CD1c-positive myeloid dendritic cell (primary cell): Measurements from ENCODE around the gene SH3D19.

Experiments used
- DNase-seq: peaks from one replicate; pipeline ENCODE4 v3.0.0-alpha.2; 2016; ENCODE audit errors: extremely low spot score

The SH3D19 gene

GRCh38 chr4:151231915-151232595 lies 93.3 kb downstream of the SH3D19 start:
- no peak for DNase-seq

- no peak for DNase-seq
These were observed 97.0 kb downstream of the SH3D19 start for GRCh38 chr4:151228189-151229119.

- no peak for DNase-seq
These were observed 97.7 kb downstream of the SH3D19 start for GRCh38 chr4:151227731-151228130.

DNA sequence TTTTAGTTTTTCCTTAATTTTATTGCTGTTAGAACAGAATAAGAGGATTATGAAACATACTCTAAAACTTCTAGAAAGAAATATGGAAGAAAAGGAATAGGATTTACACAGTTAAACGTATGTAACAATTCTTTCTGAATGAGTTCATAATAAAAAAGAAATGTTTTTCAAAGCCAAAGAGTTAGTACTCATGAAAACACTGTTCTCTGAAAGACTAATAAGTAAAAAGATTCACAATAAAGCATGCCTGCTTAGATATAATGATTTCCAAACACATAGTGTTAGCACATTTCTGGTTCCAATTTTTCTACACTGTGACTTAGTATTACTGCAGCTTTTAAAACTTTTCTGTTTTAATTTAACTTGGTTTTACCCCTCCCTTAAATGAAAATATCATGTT lies 98.2 kb downstream of the SH3D19 start:
- no peak for DNase-seq

DNA sequence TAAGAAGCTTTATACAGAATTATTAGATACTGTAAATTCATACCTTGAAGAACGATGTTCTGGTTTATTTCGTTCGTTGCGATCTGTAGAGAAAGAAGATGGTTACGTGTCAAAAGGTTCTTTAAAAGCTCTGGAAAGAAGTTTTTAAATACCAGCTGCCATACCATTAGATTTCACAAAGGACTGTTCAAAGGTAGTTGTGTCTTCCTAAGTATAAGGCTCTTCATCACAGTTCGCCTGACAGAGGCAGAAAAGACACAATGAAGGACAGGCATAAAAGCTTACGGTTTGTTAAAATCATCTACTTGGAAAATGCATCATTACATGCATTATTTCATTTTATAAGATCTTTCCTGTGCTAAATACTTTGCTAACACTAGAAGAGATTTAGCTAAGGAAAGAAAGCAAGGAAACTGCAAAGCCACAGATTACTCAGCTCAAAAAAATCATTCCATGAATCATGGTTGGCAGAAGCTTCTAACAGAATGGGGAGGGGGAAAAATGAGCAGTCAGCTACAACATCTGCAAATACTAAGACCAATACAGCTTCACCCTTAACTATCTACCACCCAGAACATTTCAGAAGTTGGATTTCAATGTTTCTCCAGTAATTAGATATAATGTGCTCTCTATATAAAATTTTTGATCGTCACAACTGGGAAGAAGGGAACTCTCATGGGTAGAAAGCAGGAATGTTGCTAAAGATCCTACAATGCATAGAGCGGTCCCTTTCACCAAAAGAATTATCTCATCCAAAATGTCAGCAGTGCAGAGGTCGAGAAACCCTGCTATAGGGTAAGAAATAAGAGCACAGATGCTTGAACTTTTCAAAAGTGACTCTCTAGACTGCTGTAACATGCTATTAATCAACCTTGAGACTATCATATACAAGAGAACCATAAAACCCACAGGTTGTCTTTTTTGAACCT lies 99.1 kb downstream of the SH3D19 start:
- DNase-seq = no peak

DNA sequence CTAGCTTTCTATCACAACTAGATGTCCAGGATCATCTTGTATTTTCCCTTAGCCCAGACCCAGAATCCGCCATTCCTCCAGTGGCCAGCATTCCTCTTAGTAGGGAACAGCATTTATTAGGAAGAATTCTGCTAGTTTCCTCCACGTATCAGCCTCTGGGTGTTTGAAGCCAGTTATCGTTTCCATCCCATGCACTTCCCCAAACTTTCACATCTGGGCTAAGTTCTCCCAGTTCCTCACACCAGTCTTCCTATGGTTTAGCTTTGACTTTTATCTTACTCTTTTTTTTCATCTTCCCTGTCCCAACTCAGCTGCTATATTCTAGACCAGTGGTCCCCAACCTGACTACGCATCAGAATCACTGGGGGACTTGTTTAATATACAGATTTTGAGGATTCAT lies 101.9 kb downstream of the SH3D19 start:
- DNase-seq = no peak

GRCh38 chr4:151219948-151220347 lies 105.5 kb downstream of the SH3D19 start:
- no peak for DNase-seq

GRCh38 chr4:151219091-151219490 lies 106.3 kb downstream of the SH3D19 start:
- DNase-seq = no peak

GRCh38 chr4:151218343-151218742 lies 107.1 kb downstream of the SH3D19 start:
- no peak for DNase-seq

- no peak for DNase-seq
These were observed 108.1 kb downstream of the SH3D19 start for GRCh38 chr4:151217326-151217725.

DNA sequence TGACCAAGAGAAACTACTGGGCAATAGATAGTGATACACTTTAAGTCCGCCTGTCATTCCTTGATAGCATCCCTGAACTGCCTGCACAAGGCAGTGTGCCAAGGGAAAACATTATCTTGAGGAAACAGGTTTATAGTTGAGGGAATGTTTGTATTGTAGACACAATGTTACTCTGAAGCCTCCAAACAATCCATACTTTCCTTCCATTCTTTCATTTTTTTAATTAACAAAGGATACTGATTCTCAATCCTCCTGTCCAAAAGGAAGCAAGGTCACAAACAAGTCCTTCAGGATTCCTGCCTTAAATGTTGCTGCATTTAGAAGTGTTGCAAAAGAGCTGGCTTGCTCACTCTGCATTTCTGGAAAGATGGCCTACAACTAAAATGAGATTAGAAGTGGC lies 110.1 kb downstream of the SH3D19 start:
- no peak for DNase-seq

GRCh38 chr4:151207868-151208267 lies 117.5 kb downstream of the SH3D19 start:
- no peak for DNase-seq

DNA sequence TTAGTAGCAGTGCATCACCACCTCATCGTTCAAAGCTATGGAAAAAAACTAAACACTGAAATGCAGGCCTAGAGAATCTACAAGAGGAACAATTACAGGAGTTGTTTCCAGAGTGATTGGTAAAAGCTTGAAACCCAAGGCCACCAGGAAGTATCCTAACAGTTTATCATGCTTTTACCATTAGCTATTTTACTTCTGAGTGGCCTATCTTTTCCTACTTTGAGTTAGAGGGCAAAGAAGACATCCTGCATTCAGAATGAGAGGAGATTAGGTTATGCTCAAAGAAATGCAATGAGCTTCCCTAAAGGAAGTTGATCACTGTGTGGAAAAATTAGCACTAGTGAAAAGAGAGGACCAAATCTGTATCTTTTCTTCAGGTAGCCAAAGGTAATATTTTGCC lies 118.2 kb downstream of the SH3D19 start:
- no peak for DNase-seq

GRCh38 chr4:151206241-151207005 lies 119.0 kb downstream of the SH3D19 start:
- no peak for DNase-seq

DNA sequence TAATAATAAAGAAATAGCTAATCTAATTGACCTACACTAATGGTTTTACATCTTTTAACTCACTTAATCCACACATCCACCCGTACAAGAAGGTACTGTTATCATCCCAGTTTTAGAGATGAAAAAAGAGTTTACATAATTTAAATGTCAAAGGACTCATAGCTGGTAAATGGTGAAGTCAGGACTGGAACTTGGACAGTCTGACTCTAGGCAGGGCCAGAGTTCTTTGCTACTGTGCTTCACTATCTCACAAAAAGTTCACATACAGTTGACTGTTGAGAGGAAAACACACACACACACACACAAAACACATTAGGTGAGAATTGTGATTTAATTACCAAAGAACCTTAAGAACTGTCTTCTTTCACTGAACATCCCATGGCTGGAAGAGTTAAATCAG lies 119.7 kb downstream of the SH3D19 start:
- DNase-seq = no peak

DNA sequence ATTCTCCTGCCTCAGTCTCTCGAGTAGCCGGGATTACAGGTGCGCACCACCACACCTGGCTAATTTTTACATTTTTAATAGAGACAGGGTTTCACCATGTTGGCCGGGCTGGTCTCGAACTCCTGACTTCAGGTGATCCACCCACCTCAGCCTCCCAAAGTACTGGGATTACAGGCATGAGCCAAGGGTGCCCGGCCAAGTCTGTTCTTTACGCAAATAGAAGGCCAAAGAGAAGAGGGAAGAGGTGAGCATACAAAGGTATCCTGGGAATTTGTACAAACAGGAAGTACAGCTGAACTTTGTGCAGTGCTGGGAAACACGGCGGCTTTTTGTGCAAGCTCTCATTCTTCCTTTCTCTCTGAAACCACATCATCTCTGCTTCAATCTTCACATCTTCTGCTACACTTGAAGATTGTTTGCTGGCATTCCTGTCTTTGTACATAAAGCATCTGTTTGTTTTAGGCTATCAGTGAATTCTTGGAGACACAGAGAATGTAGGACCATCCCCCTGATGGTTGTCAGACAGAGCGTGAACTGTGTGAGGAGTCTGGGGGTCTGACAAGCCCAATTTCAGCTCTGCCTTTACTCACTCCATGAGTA lies 120.4 kb downstream of the SH3D19 start:
- no peak for DNase-seq

DNA sequence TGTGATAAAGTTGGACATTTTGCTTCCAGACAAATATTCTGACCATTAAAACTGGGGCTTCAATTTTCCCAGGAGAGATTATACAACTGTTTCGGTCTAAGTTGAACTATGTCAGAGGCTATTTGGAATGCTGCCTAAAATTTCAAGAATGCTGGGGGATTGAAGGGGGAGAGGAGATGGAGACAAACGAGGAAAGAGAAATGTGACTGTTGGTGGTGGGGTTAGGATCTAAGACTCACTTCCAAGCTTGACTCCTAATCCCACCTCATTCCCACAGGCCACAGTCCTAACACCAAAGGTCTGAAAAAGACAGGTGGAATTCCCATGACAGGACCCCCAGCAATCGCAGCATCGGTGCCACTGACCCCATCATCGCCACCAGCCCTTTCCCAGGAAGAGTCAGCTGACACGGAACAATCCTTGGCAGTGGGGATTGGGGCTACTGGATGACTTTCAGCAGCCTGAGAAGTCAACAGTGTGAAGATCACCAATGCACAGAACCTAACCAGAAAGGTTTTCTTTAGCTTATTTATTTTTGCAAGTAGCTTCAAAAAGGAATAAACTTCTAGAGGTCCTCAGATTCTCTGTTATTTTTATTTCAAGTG lies 122.5 kb downstream of the SH3D19 start:
- no peak for DNase-seq

- DNase-seq = no peak
These were observed 123.0 kb downstream of the SH3D19 start for GRCh38 chr4:151202381-151202780.

GRCh38 chr4:151199319-151200190 lies 125.8 kb downstream of the SH3D19 start:
- DNase-seq = no peak
